Measurements from ENCODE around the gene CDC20. TPM values are rescaled to one million over a fixed set of nuclear protein-coding genes. Genes with fewer than 3 reads are reported as not detected.

Gene CDC20
- polyA plus RNA-seq, 3 donors, result 0.08 to 0.10 TPM; not detected in 1

DNA sequence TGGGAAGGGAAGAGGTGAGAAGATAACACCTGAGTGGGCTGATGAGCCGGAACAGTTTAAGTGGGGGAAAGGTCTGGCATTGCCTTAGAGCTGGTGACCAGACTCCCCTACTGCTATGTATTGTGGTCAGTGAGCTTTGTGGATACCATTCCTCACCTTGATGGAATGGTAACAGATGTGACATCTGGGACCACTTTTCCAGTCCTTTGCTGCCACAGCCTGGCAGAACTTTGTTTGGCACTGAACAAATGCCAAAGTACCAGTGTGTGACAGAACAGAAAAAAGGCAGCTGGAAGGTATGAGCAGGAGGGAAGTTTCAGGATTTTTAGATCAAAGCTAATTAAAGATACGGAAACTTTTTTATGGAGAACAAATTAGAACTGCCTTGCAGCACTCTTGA is 24.7 kb downstream of the CDC20 start:
- Mint-ChIP-seq H3K9me3 (peaks cover 0 to 2% (median 0%) of the 10 kb centered on the region in 7 donors), H3K36me3 (peaks cover 68 to 70% of the 10 kb centered on the region in 2 donors), H3K27me3 (ENCODE audit: low read depth in 3 of 3) (no peaks in the 10 kb centered on the region), H3K4me3 (no peak overlapping the region), H3K27ac (peak overlapping the region in 3 of 7 donors; percentile 44 to 52 (median 46)), H3K4me1 (peaks cover 31% of the 10 kb centered on the region)
- WGBS (ENCODE audit: insufficient coverage), result no CpG with 5 or more reads among the region's 2 CpGs
- H3K9me3 ChIP-seq (replicated peaks in 1 of 2; ENCODE audit: control insufficient read depth in 1 of 2, insufficient read depth in 1 of 2, low read length in 2 of 2), result no peaks in the 10 kb centered on the region
- peaks cover 22 to 29% of the 10 kb centered on the region in 2 donors for H3K4me1 ChIP-seq (ENCODE audit: control insufficient read depth in 1 of 2, insufficient read depth in 2 of 2, low read length in 2 of 2)
- no peak overlapping the region for H2AFZ ChIP-seq (ENCODE audit: insufficient read depth, low read depth, low read length, poor library complexity, severe bottlenecking)
- no peak overlapping the region for H3K9ac ChIP-seq (ENCODE audit: insufficient read depth, low read length, poor library complexity, severe bottlenecking)
- peaks cover 12% of the 10 kb centered on the region for H3K79me2 ChIP-seq (ENCODE audit: insufficient read depth, low read length)
- no peak overlapping the region for H3K4me3 ChIP-seq (replicated peaks in 1 of 3; ENCODE audit: low read depth in 2 of 3, low read length in 3 of 3)
- H3K27ac ChIP-seq (ENCODE audit: low read depth in 1 of 2, low read length in 2 of 2), result no peak overlapping the region
- TF ChIP-seq, protein P1, sequence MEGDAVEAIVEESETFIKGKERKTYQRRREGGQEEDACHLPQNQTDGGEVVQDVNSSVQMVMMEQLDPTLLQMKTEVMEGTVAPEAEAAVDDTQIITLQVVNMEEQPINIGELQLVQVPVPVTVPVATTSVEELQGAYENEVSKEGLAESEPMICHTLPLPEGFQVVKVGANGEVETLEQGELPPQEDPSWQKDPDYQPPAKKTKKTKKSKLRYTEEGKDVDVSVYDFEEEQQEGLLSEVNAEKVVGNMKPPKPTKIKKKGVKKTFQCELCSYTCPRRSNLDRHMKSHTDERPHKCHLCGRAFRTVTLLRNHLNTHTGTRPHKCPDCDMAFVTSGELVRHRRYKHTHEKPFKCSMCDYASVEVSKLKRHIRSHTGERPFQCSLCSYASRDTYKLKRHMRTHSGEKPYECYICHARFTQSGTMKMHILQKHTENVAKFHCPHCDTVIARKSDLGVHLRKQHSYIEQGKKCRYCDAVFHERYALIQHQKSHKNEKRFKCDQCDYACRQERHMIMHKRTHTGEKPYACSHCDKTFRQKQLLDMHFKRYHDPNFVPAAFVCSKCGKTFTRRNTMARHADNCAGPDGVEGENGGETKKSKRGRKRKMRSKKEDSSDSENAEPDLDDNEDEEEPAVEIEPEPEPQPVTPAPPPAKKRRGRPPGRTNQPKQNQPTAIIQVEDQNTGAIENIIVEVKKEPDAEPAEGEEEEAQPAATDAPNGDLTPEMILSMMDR (IDR thresholded peaks at IDR 0.05), result no peak
- intact Hi-C loops (cut with micrococcal nuclease), result loop anchor here in 1 of 2 donors (10.0 kb wide), 1 partner anchor 261 kb away; no protein-coding TSS in a partner anchor
- no peak for DNase-seq
- peaks cover 4% of the 10 kb centered on the region for H4K20me1 ChIP-seq (ENCODE audit: insufficient read depth, low read length)
- no peaks in the 10 kb centered on the region for H3K27me3 ChIP-seq (ENCODE audit: control insufficient read depth in 2 of 2, insufficient read depth in 2 of 2, low read length in 2 of 2)
- H3K36me3 ChIP-seq (replicated peaks in 1 of 2; ENCODE audit: control insufficient read depth in 1 of 2, insufficient read depth in 2 of 2, low read length in 2 of 2), result peaks cover 51 to 65% of the 10 kb centered on the region in 2 donors
- no peak overlapping the region for H3K4me2 ChIP-seq (replicated peaks; ENCODE audit: extremely low read depth, low read length, poor library complexity, severe bottlenecking)

DNA sequence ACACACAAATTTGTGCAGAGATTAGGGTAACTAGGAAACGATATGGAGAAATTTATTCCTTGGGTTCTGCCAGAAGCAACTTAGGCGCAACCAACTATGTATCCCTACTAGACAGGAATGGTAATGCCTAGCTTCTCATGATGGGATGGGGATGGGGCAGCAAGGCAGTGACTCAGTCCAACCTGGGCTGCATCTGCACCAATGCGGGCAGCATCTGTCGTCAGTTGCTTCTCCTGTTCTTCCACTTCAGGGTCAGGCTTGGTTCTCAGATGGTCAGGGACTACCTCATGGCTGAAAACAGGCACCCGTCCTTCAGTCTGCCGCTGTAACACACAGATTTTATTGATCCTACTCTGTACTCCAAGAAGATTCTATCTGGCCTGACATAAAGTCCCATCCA is 27.9 kb downstream of the CDC20 start:
- intact Hi-C loops (cut with micrococcal nuclease), result loop anchor here (5.0 to 10.0 kb wide), 2 partner anchors 34 to 258 kb away; no protein-coding TSS in a partner anchor
- Mint-ChIP-seq H3K4me3 (no peak overlapping the region), H3K27ac (peak overlapping the region in 5 of 7 donors; percentile 8 to 81 (median 23))

More for the DNA sequence above, 27.9 kb downstream of the CDC20 start:
- Histone ChIP-seq H3K4me2 (replicated peaks; ENCODE audit: extremely low read depth, low read length, poor library complexity, severe bottlenecking) (no peak overlapping the region), H3K27ac (ENCODE audit: low read depth in 1 of 2, low read length in 2 of 2) (peak overlapping the region in 1 of 2 donors; percentile 88), H3K9ac (ENCODE audit: insufficient read depth, low read length, poor library complexity, severe bottlenecking) (no peak overlapping the region), H3K79me2 (ENCODE audit: insufficient read depth, low read length) (peaks cover 44% of the 10 kb centered on the region), H3K27me3 (ENCODE audit: control insufficient read depth in 2 of 2, insufficient read depth in 2 of 2, low read length in 2 of 2) (no peaks in the 10 kb centered on the region), H4K20me1 (ENCODE audit: insufficient read depth, low read length) (peaks cover 12% of the 10 kb centered on the region), H3K36me3 (replicated peaks in 1 of 2; ENCODE audit: control insufficient read depth in 1 of 2, insufficient read depth in 2 of 2, low read length in 2 of 2) (peaks cover 51 to 57% of the 10 kb centered on the region in 2 donors), H3K4me1 (ENCODE audit: control insufficient read depth in 1 of 2, insufficient read depth in 2 of 2, low read length in 2 of 2) (peaks cover 30 to 43% of the 10 kb centered on the region in 2 donors), H3K4me3 (replicated peaks in 1 of 3; ENCODE audit: low read depth in 2 of 3, low read length in 3 of 3) (no peak overlapping the region), H3K9me3 (replicated peaks in 1 of 2; ENCODE audit: control insufficient read depth in 1 of 2, insufficient read depth in 1 of 2, low read length in 2 of 2) (no peaks in the 10 kb centered on the region), H2AFZ (ENCODE audit: insufficient read depth, low read depth, low read length, poor library complexity, severe bottlenecking) (no peak overlapping the region)
- TF ChIP-seq, protein P1 (IDR thresholded peaks at IDR 0.05), result no peak
- DNase-seq, result no peak
- Mint-ChIP-seq H3K4me1 (peaks cover 42% of the 10 kb centered on the region), H3K36me3 (peaks cover 56% of the 10 kb centered on the region in 2 donors), H3K9me3 (peaks cover 0 to 2% (median 0%) of the 10 kb centered on the region in 7 donors), H3K27me3 (ENCODE audit: low read depth in 3 of 3) (no peaks in the 10 kb centered on the region)
- WGBS (ENCODE audit: insufficient coverage), result 96% methylated on average over 4 of the region's 6 CpGs
